Glomerular visceral epithelial cell (primary cell): ENCODE results near the gene TMOD3.
"Not testable (repeated sequence)": the region's sequence is repeated elsewhere in the genome, so short reads cannot be mapped to it uniquely, and the experiment has no call there.

Experiments used
- DNase-seq: peaks from one replicate; pipeline ENCODE4 v3.0.0-alpha.2; 2016; ENCODE audit errors: extremely low spot score

TMOD3 gene

DNA sequence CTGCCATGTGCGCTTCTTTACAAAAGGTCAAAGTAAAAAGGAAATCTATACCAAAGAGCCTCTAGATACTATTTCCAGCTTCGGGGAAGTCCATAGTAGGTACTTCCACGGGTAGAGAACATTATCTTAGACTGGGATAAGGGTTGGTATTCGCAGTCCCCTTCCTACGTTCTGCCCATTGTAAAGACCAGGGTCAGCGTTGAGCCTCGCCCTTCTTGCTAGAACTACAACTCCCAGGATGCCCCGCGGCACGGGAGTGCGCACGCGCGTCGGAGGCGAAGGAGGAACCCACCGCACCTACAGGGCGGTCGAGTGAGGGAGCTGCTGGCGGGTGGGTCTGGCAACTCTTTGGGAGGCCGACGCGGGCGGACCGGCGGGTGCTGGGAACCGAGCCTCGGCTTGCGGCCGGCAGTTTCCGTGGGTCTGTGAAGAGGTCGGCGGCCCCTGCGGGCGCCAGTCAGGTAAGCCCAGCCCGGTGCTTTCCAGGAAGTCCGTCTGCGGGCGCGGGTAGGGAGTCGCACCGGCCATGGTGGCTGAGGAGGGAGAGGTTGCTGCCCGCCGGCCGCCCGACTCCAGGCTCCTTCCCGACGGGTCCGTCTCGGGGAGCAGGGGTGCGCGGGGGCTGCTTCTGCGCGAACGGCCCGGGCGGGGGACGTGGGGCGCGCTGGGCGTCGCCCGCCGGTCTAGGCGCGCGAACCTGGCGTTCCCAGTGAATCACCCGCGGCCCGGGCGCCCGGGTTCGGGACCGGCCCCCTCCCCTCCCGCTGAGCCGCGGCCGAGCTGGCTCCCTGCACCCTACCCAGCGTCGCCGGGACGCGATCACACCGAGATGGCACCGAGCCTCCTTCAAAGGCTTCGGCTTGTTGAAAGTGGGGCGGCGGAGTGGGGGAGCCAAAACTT lies at the start of gene TMOD3:
Gene TMOD3, plus strand, starts transcription at position 278 of the 900 bp plus-strand sequence. CDS start 33,232 bp downstream, outside the sequence.
- DNase-seq = peak; percentile 94

DNA sequence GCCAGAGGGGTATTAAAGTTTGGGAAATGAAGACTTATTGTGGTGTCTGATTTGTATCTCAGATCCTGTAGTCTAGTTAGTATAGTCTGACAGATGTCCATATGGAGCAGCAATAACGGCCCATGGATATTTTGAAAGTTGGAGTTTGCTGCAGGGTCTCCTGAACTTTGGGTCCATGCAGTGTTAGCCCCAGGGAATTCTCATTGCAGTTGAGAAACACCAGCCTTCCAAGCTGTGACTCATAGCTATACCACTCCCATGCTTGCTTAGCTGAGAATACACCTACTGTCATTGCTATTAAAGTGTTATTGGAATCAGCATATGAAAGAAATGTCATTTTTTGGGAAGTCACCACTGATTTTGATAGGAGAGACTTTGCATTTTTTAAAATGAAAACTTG lies 48.8 kb upstream of the TMOD3 start:
- no peak for DNase-seq

DNA sequence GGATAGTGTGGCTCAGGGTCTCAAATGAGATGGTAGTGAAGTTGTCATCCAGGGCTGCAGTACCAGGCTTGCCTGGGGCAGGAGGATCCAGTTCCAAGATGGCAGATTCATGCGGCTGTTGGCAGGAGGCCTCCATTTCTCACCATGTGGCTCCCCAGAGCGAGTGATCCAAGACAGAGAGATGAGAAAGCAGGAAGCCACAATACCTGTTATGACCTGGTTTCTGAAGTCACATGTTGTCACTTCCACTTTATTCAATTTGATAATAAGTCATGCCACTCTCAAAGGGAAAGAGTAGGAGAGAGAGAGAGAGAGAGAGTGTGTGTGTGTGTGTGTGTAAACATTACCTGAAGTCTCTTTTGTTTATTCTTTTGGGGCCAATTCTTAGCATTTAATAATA lies 47.9 kb upstream of the TMOD3 start:
- no peak for DNase-seq

- peak; percentile 11 for DNase-seq
Observed at GRCh38 chr15:51782357-51782896, 47.0 kb upstream of the TMOD3 start.

- no peak for DNase-seq
Observed at GRCh38 chr15:51783967-51784366, 45.5 kb upstream of the TMOD3 start.

GRCh38 chr15:51787130-51787529 lies 42.3 kb upstream of the TMOD3 start:
- DNase-seq = not testable (repeated sequence)

GRCh38 chr15:51792474-51792873 lies 37.0 kb upstream of the TMOD3 start:
- not testable (repeated sequence) for DNase-seq

- DNase-seq = no peak
Observed at GRCh38 chr15:51793521-51794305, 35.7 kb upstream of the TMOD3 start.

- DNase-seq = peak; percentile 21
Observed at GRCh38 chr15:51796847-51797401, 32.5 kb upstream of the TMOD3 start.

DNA sequence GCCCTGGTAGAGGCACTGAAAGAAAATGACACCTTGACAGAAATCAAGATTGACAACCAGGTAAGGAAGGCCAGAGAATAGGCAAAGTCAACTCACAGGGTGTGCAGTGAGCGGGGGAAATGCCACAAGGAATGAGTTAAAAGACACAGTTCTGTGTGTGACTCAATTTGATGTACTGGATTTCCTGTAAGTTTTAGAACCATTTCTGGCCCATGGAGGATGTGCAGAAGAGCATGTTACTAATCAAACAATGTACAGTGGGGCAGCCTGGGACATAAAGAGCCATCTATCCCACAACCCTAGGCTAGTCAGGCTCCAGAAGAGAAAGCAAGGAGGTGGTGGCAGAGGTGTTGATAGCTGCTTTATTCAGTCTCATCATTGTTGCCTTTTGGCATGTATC lies 31.2 kb upstream of the TMOD3 start:
- DNase-seq = no peak

DNA sequence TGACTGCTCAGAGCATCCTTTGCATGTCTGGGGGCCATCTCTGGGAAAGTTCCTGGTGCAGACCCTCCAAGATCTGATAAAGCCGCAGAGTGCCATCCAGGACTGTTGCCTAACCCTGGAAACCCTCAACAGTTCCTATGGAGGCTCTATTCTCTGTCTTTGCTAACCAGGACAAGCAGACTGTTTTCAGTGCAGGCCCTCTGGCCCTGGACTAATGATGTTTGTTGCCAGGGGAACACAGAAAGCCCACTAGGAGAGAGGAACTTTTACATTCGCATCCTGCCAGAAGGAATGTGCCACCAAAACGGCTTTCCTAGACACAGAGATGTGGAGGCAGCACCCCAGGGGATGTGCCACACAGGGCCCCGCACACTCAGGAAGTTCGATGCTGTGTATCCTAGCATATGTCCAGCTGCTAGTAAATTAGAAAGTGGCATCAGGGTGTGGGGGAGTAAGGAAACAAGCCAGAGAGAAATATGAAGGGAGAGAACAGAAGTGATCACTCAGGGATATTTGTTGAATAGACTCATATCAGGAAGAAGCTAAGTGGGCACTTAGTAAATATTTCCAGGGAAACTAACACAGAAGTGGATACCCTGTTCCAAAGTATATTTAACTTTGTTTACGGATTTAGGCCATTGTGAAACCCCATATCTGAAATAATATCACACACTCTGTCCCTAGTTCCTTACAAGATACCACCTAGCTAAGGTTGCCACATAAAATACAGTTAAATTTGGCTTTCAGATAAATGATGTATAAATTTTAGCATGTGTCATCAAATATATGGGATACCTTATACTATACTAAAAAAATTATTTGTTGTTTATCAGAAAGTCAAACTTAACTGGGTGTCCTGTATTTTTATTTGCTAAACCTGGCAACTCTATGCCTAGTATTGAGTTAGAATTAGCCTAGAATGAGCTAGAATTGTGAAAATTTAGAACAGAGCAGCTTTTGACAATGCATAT lies 29.9 kb upstream of the TMOD3 start:
- no peak for DNase-seq

GRCh38 chr15:51801391-51801835 lies 28.0 kb upstream of the TMOD3 start:
- DNase-seq = peak; percentile 12

DNA sequence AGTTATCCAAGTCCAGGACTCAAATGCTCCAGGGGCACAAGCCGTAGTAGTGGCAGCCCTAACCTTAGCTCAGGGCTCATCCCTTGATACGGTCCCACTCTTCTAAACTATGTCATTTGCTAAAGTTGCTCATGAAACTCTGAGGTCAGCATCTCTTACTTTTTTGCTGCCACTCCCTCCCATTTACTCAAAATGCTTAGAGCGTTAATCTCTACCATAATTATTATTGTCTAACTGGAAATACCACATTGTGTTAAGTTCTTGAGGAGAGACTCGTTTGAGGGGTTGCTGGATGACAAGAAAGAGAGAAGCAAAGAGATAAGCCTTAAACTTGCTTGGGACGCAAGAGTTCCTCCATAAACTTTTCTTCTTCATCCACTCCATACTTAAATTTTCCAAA lies 26.9 kb upstream of the TMOD3 start:
- no peak for DNase-seq

GRCh38 chr15:51803965-51804364 lies 25.5 kb upstream of the TMOD3 start:
- no peak for DNase-seq

GRCh38 chr15:51806123-51806522 lies 23.3 kb upstream of the TMOD3 start:
- DNase-seq = no peak

DNA sequence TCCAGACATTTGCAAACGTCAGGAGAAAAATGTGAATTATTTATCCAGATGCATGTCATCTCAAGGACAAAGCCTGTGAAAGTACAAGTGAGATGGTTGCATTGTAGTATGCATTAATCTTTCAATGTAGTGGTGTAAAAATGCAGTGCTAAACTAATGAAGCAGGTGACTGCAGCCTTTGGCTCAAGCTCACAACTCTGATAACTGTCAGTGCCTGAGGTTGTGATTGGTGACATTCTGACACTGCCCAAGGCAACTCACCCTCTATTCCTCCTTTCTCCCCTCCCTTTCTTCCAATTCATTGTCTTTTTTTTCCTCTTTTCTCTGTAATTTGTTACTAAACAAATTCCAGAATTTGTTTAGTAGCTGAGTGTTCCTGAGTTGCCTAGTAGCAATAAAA lies 20.0 kb upstream of the TMOD3 start:
- DNase-seq = no peak

DNA sequence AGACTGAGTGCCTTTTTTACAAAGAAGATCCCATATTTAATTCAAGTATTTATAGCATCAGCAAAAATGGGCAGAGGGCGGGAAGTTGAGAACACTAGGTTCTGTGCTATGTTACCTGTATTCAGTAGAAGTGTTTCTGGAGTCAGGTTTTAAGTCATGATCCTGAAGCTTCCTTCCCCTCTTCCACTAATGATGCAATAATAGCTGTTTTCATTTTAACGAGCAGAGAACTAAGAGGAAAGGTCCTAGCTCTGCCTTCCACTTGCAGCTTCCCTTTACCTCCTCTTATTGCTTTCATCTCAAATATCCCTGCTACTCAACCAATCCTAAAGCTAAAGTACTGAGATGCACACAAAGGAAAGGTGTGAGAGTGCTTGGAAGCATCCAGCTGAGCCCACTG lies 16.9 kb upstream of the TMOD3 start:
- DNase-seq = no peak

DNA sequence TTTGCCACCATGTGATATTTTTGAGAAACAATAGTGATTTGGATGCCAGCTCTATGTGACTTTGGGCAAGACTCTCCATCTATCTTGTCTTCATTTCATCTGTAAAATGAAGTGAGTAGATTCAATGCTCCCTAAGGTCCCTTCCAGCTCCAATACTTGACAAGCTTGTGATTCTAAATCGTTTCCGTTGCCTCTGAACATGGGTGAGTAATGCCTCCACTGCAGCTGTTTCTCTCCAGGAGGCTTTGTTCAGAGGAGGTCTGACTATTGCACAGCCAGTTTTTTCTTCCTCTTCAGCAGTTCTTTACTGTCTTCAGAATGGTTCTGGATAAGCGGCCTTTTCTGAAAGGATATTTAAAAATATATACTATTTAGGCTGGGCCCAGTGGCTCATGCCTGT lies 14.8 kb upstream of the TMOD3 start:
- no peak for DNase-seq

GRCh38 chr15:51816611-51817010 lies 12.8 kb upstream of the TMOD3 start:
- DNase-seq = no peak

DNA sequence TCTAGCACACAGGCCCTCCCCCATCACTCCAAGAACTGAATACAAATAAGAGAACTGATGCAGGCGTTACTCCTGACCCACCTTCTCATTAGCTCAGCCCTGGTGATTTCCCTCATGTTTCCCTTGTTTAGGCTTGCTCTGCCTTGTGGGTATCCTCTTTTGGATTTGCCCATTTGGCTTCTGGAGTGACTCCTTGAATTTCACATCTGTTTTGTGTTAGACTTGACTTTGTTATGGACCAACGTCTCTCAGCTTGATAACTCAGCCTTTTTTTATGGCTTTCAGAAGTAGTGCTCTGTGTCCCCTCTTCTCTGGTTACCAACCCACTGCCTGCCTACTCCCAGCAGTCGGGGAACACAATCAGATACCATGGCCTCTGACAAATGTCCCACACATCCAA lies 11.3 kb upstream of the TMOD3 start:
- no peak for DNase-seq

DNA sequence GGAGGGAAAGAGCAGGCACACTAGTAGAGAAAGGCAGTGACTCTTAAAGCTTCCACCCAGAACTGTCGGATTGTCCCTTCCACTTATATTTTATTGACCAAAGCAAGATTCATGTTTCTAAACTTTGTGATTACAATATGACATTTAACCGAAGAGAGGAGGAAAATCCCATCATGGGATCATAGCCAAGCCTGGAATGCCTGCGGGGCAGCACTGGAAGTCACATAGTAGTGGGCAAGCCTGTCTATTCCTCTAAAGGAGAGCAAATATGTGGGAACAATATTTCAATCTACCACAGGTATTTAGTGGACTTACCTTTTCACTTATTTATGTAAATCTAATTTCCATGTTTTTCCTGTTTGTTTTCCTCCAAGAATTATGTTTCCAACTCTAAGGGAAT lies 3.8 kb upstream of the TMOD3 start:
- no peak for DNase-seq
